GM18505 (cell line): ENCODE results near the gene PAIP2.
A peak's percentile ranks its signal among the peaks of the same experiment; 100 is the strongest.
"Not testable (repeated sequence)": the region's sequence is repeated elsewhere in the genome, so short reads cannot be mapped to it uniquely, and the experiment has no call there.

ENCODE experiments used
- ATAC-seq: cut with Tn5 transposase; IDR thresholded peaks from one replicate; pipeline ENCODE4 v1.9.1; 2021; ENCODE audit not compliant: unreplicated experiment
- POLR2A ChIP-seq: IDR thresholded peaks from 4 replicates; pipeline ENCODE4 v1.6.1; 2011; ENCODE audit warnings: borderline replicate concordance; ENCODE audit not compliant: insufficient read depth, insufficient read length; ENCODE audit errors: extremely low read depth

Gene PAIP2

GRCh38 chr5:139397921-139398320, 56.3 kb downstream of the PAIP2 start:
- TF ChIP-seq POLR2A = no peak
- ATAC-seq = no peak

GRCh38 chr5:139399501-139400121, 58.0 kb downstream of the PAIP2 start:
- TF ChIP-seq POLR2A = peak; percentile 49
- ATAC-seq = no peak

GRCh38 chr5:139401546-139401945, 59.9 kb downstream of the PAIP2 start:
- no peak for ATAC-seq

DNA sequence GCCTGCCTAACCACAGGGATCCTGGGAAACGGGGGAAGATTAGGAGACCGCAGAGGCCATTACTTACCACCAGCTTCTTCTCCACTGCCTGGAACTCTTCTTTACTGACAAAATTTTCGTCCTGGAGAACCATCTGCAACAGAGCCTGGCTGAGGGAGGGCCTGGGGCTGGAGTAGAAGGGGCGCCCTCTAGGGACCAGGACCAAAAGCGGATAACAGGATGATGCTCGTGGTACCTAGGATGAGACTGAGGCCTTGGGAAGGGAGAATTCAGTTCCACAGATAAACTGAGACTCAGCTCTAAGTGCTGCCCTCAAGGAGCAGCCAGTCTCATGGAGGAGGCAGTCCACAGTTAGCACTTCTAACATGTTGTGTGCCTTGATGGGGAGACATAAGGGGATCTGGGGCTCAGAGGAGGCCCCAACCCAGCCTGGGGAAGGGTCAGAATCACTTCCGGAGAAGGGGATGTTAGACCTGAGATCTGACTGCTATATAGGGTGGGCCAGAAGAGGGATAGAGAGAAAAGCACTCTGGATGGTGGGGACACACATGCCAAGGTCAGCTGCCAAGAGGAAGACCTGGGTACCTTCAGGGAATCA, 61.0 kb downstream of the PAIP2 start:
- ATAC-seq = no peak
- TF ChIP-seq POLR2A = no peak

More at GRCh38 chr5:139401546-139401945, 59.9 kb downstream of the PAIP2 start:
- no peak for TF ChIP-seq POLR2A

- no peak for TF ChIP-seq POLR2A
- no peak for ATAC-seq
Observed at GRCh38 chr5:139403418-139403786, 61.7 kb downstream of the PAIP2 start.

- no peak for TF ChIP-seq POLR2A
- peak; percentile 81 for ATAC-seq
Observed at GRCh38 chr5:139403787-139404483, 62.3 kb downstream of the PAIP2 start, which contains the start of gene SPATA24. TSS of gene SPATA24 (minus strand) at chr5:139404089. CDS start at chr5:139404060, 29 bp downstream.

- no peak for ATAC-seq
- no peak for TF ChIP-seq POLR2A
Observed at GRCh38 chr5:139404484-139404840, 62.8 kb downstream of the PAIP2 start.

DNA sequence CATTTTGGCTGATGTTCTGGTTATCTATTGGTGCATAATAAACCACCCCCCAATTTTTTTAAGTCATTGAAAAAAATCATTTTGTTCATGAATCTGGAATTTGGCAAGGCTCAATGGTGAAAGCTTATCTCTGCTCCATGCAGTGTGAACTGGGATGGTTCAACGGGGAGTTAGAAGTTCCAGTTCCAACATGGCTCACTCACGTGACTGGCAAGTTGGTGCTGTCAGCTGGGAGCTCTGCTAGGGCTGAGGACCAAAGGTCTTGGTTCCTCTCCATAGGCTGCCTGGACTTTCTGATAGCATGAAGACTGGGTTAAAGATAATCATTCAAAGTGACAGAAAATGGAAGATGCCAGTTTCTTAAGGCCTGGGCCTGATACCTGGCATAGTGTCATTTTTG, 65.3 kb downstream of the PAIP2 start:
- no peak for TF ChIP-seq POLR2A
- ATAC-seq = no peak

DNA sequence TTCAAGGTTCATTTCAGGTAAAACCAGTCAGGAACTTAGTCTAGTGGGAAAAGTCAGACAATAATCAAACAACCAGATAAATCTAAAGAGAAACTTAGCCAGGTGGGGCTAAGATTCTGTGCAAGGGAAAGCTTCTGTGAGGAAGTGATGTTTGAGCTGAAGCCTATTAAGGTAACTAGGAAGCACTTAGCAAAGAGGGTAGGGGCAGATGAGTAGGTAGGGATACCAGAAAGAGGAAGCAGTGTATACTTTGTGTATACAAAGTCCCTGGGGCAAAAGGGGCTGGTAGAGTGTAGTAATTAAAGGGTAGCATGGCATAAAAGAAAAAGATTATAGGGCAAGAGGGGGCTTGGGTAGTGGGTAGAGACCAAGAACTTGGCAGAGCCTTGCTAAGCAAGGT, 65.9 kb downstream of the PAIP2 start:
- TF ChIP-seq POLR2A = no peak
- ATAC-seq = no peak

GRCh38 chr5:139408191-139408590, 66.5 kb downstream of the PAIP2 start:
- ATAC-seq = no peak

DNA sequence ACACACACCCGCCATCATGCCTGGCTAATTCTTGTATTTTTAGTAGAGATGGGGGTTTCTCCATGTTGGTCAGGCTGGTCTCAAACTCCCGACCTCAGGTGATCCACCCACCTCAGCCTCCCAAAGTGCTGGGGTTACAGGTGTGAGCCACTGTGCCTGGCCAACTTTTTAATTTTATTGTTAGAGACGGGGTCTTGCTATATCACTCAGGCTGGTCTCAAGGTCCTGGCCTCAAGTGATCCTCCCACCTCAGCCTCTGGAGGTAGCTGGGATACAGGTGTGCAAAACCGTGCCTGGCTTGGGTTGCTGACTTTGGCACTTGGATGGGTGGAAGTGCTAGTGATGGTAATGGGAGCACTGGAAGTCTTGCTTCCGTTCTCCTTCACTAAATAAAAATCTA, 67.5 kb downstream of the PAIP2 start:
- ATAC-seq = not testable (repeated sequence)

More at GRCh38 chr5:139408191-139408590, 66.5 kb downstream of the PAIP2 start:
- TF ChIP-seq POLR2A = no peak

DNA sequence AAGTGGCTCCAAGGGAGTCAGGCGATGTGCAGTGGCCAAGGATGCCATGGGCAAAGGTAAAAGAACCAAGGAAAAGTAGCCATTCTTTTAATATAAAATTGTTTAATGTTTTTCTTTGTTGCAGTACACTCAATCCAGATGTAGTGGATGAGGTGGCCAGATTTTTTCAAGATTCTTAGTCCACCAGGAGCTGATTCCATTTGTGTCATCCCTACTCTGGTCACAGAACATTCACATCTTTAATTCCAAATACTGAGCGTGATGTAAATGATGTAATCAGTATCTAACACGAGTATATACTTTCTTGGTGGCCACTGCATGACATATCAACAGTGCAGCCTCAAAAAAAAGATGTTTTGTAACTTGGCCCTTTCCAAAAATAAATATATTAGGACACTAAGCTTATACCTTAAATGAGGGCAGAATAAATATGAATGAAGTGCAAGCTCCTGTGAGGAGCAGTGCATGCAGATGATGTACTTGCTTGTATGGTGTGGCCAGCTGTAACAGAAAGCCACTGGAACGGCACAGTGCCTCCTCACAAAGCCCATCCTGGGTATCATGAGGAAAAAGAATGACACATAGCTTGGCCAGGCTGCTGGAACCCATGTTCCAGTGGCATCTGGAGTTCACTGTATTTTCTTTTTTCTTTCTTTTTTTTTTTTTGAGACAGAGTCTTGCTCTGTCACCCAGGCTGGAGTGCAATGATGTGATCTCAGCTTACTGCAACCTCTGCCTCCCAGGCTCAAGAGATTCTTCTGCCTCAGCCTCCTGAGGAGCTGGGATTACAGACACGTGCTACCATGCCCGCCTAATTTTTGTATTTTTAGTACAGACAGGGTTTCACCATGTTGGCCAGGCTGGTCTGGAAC, 68.7 kb downstream of the PAIP2 start:
- no peak for ATAC-seq
- no peak for TF ChIP-seq POLR2A
